Panc1 (cell line): ENCODE results near the gene NTM.

Source experiments
- CTCF ChIP-seq: fragments of 450-650 bp; IDR thresholded peaks from 2 replicates; pipeline ENCODE4 v1.5.1; 2017; ENCODE audit warnings: mild to moderate bottlenecking
- POLR2AphosphoS5 ChIP-seq: IDR thresholded peaks from 2 replicates; pipeline ENCODE4 v1.6.1; 2012; ENCODE audit warnings: mild to moderate bottlenecking, low read depth, low read length, moderate library complexity
- SIN3A ChIP-seq: IDR thresholded peaks from 2 replicates; pipeline ENCODE4 v1.6.1; 2012; ENCODE audit warnings: low read depth, mild to moderate bottlenecking, low read length, moderate library complexity, borderline replicate concordance; ENCODE audit not compliant: insufficient read depth

- TF ChIP-seq CTCF = no peak
- no peak for TF ChIP-seq SIN3A
- no peak for TF ChIP-seq POLR2AphosphoS5
These were observed 463.0 kb downstream of the NTM start for GRCh38 chr11:131833366-131833765.
